GM19193 (cell line): ENCODE data around the gene P2RY6.

Experiments
- POLR2A ChIP-seq: IDR thresholded peaks from 4 replicates; pipeline ENCODE4 v1.6.1; 2011; ENCODE audit not compliant: insufficient read depth, insufficient read length; ENCODE audit errors: extremely low read depth

P2RY6 gene

DNA sequence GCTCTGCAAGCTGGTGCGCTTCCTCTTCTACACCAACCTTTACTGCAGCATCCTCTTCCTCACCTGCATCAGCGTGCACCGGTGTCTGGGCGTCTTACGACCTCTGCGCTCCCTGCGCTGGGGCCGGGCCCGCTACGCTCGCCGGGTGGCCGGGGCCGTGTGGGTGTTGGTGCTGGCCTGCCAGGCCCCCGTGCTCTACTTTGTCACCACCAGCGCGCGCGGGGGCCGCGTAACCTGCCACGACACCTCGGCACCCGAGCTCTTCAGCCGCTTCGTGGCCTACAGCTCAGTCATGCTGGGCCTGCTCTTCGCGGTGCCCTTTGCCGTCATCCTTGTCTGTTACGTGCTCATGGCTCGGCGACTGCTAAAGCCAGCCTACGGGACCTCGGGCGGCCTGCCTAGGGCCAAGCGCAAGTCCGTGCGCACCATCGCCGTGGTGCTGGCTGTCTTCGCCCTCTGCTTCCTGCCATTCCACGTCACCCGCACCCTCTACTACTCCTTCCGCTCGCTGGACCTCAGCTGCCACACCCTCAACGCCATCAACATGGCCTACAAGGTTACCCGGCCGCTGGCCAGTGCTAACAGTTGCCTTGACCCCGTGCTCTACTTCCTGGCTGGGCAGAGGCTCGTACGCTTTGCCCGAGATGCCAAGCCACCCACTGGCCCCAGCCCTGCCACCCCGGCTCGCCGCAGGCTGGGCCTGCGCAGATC is 37.5 kb upstream of the P2RY6 start:
- TF ChIP-seq POLR2A, result no peak

DNA sequence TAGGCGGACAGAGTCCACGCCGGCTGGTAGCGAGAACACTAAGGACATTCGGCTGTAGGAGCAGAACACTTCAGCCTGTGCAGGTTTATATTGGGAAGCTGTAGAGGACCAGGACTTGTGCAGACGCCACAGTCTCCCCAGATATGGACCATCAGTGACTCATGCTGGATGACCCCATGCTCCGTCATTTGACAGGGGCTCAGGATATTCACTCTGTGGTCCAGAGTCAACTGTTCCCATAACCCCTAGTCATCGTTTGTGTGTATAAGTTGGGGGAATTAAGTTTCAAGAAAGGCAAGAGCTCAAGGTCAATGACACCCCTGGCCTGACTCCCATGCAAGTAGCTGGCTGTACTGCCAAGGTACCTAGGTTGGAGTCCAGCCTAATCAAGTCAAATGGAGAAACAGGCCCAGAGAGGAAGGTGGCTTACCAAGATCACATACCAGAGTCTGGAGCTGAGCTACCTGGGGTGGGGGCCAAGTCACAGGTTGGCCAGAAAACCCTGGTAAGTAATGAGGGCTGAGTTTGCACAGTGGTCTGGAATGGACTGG is 36.8 kb upstream of the P2RY6 start:
- TF ChIP-seq POLR2A, result no peak

DNA sequence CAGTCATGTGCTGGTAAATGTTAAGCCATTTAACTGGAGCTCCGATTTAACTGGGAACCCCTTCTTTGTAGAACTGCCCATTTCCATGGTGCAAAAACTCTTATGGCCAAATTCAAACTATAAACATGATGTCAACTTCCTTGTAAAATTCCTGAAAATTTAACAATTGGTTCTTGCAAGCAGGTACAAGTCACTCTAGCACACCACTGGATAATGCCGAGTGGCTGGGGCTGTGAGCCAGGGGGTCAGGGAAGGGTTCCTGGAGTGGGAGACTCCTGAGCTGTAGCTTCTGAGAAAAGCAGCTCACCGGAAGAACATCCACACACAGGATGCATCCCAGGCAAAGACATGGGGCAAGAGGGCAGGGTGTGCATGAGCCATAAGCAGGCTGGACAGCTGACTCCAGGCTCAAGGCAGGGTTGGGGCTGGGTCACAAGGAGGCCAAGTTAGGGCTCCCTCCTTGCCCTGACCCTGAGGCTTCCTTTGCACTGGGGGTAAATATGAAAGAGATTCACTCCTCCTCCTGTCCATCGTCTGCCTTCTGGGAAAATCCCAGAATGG is 35.9 kb upstream of the P2RY6 start:
- no peak for TF ChIP-seq POLR2A

GRCh38 chr11:73236854-73237253 is 35.3 kb upstream of the P2RY6 start:
- no peak for TF ChIP-seq POLR2A

DNA sequence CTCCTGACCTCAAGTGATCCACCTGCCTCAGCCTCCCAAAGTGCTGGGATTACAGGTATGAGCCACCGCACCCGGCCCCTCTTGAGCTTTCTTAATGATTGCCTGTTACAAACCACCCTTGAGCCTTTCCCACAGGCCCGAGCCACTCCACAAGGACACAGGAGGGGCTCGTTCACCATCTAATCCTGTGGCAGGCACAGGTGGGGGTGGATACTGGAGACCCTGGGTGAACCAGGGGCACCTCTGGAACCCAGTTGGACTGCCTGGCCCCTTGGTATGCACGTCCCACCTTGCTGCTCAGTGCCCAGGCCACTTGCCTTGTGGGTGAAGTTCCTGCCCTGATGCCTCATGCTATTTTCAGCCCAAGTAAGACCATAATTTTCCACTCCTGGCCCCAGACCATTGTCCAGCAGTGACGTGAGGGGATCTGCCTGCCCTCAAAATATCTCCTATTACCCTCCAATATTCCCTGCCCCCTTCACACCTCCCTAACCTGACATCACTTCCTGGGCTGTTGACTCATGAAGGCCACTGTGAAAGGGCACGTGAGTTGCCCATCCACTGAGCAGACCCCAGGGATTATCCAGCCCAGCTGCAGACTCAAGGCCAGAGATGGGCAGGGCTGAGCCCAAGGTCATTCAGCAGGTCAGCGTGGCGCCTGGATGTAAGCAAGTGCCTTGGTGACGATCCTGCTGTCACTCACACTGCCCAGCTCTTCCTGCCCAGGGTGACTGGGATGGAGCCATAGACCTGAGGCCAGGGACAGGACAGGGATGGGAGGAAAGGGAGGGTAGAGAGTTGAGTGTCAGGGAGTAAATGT is 34.5 kb upstream of the P2RY6 start:
- no peak for TF ChIP-seq POLR2A

DNA sequence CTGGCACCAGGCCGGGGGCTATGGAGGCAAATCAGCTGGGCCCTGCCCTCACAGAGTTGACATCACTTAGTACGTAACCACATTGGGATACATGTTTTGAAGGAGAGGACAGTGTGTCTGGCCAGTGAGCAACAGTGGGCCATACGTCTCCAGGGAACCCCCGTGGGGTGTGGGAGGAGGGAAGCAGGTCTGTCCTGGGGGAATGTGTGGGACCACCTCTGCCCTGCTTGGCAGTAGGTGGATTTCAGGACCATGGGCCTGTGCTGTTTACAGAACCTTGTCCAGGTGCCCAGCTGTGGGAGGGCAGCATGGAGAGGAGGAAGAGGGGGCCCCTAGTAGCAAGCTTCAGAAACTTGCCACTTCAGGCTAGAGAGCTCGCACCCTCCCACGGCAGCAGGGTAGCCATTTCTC is 33.0 kb upstream of the P2RY6 start:
- no peak for TF ChIP-seq POLR2A

- TF ChIP-seq POLR2A, result no peak
Measured at GRCh38 chr11:73239571-73240189, 32.5 kb upstream of the P2RY6 start.

GRCh38 chr11:73240190-73240781 is 31.9 kb upstream of the P2RY6 start:
- TF ChIP-seq POLR2A, result no peak

DNA sequence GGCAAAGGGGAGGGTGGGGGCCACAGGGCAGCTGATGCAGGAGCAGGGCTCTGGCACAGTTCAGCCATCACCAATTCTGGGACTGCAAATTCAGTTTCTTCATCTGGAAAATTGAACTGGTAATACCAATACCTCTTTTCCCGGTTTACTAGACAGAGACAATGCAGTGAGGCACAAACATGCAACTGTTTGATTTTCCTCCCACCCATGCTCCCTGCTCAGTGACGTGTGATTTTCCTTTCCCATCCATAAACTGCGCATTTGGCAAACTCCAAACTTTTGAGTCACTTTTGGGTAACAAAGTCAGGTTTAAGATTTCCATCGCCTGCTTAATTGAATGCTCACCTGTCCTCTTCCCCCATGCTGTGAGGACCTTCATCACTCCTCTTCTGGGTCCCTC is 30.8 kb upstream of the P2RY6 start:
- TF ChIP-seq POLR2A, result no peak

DNA sequence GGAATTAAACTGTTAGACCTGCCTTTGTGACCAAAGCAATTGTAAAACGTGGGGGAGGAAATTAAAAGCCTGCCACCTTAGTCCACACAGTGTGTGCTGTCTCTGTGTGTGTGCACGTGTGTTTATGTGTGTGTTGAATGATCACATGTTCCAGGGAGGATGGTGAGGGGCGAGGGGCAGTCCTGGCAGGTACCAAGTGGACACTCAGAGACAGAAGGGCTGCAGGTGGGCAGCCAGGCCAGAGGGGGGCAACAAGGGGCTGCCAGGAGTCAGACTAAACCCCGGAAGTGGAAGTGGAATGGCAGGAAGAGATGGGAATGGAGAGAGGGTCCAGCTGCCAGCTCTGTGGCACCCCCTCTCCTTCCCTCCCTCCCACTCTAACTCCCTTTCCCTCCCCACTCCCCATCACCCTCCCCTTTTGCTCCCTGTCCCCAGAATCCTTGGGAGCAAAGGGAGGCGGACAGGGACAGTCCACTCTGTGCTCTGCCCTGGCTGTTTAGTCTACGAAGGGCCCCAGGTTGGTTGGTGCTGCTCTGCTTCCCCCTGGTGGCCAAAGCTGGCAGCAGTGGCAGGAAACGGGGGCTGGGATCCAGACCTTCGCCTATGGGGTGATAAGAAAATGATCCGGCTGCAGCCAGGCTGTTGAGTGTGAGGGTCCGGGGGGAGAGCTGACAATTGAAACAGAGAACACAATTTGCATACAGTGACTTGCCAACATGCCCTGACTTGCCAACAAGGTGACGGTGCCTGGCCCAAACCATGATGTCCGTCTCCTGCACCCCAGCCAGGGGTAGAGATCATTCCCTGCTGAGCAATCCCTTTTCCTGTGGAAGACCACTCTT is 29.7 kb upstream of the P2RY6 start:
- TF ChIP-seq POLR2A, result no peak

DNA sequence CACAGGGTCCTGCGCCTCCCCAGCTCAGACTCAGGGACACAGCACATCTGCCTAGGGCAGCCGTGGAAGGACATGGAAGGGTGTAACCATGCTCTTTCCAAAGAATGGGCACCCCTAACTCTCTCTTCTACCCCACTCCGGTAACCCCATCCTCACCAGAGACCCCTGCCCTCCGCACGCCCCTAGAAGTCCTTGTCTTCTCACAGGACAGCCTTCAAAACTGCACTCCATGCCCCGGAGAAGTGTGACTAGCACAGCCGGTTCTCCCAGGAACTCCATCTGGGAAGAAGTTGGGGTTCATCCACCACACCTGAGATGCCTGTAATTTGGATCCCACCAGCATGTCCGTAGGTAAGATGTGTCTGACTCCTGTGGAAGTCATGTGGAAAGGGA is 29.0 kb upstream of the P2RY6 start:
- TF ChIP-seq POLR2A, result no peak

DNA sequence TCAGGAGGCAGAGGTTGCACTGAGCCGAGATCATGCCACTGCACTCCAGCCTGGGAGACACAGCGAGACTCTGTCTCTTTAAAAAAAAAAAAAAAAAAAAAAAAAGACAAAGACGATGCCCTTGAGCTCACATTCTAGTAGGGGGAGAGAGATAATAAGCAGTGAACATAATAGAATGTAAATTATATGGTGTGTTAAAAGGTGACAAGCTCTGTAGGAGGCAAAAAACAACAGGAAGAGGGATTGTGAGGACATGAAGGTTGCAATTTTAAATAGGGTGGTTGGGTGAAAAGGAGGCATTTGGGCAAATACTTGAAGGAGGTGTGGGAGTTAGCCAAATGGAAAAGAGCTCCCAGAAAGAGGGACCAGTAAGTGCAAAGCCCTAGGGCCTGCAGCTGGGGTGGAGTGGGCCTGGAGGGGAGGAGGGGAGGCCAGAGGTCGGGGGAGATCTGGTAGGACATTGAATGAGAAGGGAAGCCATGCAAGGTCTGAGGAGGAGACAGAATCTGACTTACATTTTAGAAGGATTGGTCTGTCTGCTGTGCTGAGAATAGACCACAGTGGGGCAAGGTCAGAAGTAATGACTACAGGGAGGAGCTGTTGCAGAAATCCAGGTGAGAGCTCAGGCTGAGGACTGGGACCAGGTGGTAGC is 27.4 kb upstream of the P2RY6 start:
- no peak for TF ChIP-seq POLR2A

DNA sequence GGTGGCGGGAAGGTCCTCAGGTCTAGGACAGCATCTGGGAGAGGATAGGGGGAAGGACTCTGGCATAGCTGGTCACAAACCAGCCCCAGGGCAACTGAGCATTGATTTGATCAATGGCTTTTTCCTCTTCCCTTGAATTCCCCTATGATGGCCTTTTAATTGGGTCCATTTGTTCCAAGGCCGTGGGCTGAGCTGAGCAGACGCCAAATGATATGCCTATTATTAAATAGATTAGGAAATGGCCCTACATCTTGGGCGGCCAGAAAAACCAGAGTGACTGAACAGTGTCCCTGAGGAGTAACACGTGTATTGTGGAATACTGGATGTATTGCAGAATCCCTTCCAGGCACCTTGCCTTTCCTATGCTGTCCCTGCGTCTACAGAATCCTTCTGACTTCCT is 26.7 kb upstream of the P2RY6 start:
- TF ChIP-seq POLR2A, result no peak

GRCh38 chr11:73246303-73246702 is 25.8 kb upstream of the P2RY6 start:
- TF ChIP-seq POLR2A, result no peak

DNA sequence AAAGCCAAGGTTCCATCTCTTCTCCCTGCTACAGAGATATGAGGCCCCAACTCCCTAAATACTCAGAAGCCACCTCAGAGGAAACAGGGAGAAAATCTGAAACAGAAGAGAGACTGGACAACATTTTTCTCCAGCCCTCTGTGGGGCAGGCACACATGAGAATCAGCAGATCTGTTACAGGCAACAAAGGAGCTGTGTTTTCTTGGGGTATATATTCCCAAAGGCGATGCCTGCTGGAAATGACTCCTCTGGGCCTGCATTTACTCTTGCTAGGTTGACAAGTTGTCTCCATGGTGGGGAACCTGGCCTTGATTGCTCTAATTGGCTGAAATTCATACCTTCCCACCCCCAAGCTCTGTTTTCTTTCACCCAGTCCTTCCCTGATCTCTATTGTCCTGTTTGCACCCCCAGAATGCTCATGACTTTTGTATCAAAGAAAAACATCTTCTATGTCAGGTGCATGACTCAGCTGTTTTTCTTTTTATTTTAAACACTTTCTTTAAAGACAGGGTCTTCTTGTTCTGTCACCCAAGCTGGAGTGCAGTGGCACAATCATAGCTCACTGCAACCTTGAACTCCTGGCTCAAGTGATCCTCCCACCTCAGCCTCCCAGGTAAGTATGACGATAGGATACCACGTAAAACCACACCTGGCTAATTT is 23.5 kb upstream of the P2RY6 start:
- no peak for TF ChIP-seq POLR2A
